ENCODE results near the gene NABP2. TPM values are rescaled to one million over a fixed set of nuclear protein-coding genes. Genes with fewer than 3 reads are reported as not detected.

Gene NABP2
- polyA plus RNA-seq, 1 of the 3 experiments (the other 2 are of a cell fraction), result 49.3 TPM

DNA sequence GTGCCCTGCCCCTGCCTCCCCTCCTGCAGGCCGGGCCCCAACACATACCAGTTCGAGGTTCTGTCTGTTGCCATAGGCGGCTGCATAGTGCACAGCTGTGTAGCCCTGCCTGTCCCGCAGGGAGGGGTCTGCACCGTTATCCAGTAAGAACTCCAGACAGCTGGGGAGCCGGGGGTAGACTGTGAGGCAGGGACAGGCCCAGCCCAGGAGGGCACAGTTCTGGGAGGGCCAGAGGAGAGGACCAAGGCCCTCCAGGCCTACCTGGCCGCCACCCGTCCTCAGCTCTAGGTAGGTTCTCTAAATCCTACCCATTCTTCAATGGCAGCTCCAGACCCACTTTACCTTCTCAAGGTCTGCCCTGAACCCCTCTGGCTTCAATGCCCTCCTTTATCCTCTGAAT lies 24.6 kb downstream of the NABP2 start:
- TF ChIP-seq JUND (IDR thresholded peaks at IDR 0.05) (no peak), SIN3A (IDR thresholded peaks at IDR 0.05; ENCODE audit: borderline replicate concordance, low read depth, low read length) (no peak), MXI1 (IDR thresholded peaks at IDR 0.05; ENCODE audit: low read depth, low read length) (no peak), CHD2 (IDR thresholded peaks at IDR 0.05; ENCODE audit: low read length, partially characterized antibody) (no peak), POLR2AphosphoS5 (IDR thresholded peaks at IDR 0.05; ENCODE audit: low read depth, low read length) (no peak), EZH2phosphoT487 (IDR thresholded peaks at IDR 0.05; ENCODE audit: borderline replicate concordance, low read depth) (no peak), SMC3 (IDR thresholded peaks at IDR 0.05; ENCODE audit: low read depth, low read length) (no peak), RFX5 (IDR thresholded peaks at IDR 0.05; ENCODE audit: low read length) (no peak), RXRA (IDR thresholded peaks at IDR 0.05; ENCODE audit: borderline replicate concordance, low read depth) (no peak), RCOR1 (IDR thresholded peaks at IDR 0.05; ENCODE audit: low read length) (no peak), YY1 (IDR thresholded peaks at IDR 0.05; ENCODE audit: low read depth) (no peak), NRF1 (IDR thresholded peaks at IDR 0.05; ENCODE audit: low read depth, low read length) (no peak)
- TF ChIP-seq, protein P1, sequence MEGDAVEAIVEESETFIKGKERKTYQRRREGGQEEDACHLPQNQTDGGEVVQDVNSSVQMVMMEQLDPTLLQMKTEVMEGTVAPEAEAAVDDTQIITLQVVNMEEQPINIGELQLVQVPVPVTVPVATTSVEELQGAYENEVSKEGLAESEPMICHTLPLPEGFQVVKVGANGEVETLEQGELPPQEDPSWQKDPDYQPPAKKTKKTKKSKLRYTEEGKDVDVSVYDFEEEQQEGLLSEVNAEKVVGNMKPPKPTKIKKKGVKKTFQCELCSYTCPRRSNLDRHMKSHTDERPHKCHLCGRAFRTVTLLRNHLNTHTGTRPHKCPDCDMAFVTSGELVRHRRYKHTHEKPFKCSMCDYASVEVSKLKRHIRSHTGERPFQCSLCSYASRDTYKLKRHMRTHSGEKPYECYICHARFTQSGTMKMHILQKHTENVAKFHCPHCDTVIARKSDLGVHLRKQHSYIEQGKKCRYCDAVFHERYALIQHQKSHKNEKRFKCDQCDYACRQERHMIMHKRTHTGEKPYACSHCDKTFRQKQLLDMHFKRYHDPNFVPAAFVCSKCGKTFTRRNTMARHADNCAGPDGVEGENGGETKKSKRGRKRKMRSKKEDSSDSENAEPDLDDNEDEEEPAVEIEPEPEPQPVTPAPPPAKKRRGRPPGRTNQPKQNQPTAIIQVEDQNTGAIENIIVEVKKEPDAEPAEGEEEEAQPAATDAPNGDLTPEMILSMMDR (IDR thresholded peaks at IDR 0.05), result no peak
- TF ChIP-seq, protein P2, sequence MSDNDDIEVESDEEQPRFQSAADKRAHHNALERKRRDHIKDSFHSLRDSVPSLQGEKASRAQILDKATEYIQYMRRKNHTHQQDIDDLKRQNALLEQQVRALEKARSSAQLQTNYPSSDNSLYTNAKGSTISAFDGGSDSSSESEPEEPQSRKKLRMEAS (IDR thresholded peaks at IDR 0.05; ENCODE audit: low read depth), result no peak
- TF ChIP-seq, protein P3, sequence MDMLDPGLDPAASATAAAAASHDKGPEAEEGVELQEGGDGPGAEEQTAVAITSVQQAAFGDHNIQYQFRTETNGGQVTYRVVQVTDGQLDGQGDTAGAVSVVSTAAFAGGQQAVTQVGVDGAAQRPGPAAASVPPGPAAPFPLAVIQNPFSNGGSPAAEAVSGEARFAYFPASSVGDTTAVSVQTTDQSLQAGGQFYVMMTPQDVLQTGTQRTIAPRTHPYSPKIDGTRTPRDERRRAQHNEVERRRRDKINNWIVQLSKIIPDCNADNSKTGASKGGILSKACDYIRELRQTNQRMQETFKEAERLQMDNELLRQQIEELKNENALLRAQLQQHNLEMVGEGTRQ (IDR thresholded peaks at IDR 0.05; ENCODE audit: borderline replicate concordance, low read depth, low read length), result no peak
- TF ChIP-seq, protein P4, sequence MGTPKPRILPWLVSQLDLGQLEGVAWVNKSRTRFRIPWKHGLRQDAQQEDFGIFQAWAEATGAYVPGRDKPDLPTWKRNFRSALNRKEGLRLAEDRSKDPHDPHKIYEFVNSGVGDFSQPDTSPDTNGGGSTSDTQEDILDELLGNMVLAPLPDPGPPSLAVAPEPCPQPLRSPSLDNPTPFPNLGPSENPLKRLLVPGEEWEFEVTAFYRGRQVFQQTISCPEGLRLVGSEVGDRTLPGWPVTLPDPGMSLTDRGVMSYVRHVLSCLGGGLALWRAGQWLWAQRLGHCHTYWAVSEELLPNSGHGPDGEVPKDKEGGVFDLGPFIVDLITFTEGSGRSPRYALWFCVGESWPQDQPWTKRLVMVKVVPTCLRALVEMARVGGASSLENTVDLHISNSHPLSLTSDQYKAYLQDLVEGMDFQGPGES (IDR thresholded peaks at IDR 0.05; ENCODE audit: low read depth, low read length), result no peak
- TF ChIP-seq, protein P5, sequence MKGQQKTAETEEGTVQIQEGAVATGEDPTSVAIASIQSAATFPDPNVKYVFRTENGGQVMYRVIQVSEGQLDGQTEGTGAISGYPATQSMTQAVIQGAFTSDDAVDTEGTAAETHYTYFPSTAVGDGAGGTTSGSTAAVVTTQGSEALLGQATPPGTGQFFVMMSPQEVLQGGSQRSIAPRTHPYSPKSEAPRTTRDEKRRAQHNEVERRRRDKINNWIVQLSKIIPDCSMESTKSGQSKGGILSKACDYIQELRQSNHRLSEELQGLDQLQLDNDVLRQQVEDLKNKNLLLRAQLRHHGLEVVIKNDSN (IDR thresholded peaks at IDR 0.05; ENCODE audit: borderline replicate concordance, low read depth), result no peak
- TF ChIP-seq, protein P6, sequence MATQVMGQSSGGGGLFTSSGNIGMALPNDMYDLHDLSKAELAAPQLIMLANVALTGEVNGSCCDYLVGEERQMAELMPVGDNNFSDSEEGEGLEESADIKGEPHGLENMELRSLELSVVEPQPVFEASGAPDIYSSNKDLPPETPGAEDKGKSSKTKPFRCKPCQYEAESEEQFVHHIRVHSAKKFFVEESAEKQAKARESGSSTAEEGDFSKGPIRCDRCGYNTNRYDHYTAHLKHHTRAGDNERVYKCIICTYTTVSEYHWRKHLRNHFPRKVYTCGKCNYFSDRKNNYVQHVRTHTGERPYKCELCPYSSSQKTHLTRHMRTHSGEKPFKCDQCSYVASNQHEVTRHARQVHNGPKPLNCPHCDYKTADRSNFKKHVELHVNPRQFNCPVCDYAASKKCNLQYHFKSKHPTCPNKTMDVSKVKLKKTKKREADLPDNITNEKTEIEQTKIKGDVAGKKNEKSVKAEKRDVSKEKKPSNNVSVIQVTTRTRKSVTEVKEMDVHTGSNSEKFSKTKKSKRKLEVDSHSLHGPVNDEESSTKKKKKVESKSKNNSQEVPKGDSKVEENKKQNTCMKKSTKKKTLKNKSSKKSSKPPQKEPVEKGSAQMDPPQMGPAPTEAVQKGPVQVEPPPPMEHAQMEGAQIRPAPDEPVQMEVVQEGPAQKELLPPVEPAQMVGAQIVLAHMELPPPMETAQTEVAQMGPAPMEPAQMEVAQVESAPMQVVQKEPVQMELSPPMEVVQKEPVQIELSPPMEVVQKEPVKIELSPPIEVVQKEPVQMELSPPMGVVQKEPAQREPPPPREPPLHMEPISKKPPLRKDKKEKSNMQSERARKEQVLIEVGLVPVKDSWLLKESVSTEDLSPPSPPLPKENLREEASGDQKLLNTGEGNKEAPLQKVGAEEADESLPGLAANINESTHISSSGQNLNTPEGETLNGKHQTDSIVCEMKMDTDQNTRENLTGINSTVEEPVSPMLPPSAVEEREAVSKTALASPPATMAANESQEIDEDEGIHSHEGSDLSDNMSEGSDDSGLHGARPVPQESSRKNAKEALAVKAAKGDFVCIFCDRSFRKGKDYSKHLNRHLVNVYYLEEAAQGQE (IDR thresholded peaks at IDR 0.05; ENCODE audit: low read depth, low read length), result no peak

More for the DNA sequence above, 24.6 kb downstream of the NABP2 start:
- WGBS (ENCODE audit: low lambda C conversion rate), result 97% methylated on average over 6 of the region's 8 CpGs
- Histone ChIP-seq H3F3A (replicated peaks; ENCODE audit: insufficient read depth) (peaks cover 5% of the 10 kb centered on the region), H3K36me3 (replicated peaks in 1 of 2; ENCODE audit: control insufficient read depth in 1 of 2, insufficient read depth in 2 of 2, low read length in 1 of 2) (peaks cover 68 to 71% of the 10 kb centered on the region in 2 experiments), H3K9ac (no peak overlapping the region), H4K20me1 (ENCODE audit: insufficient read depth) (0 out of 2 replicates have a peak, but pooled peaks cover 6% of the 10 kb centered on the region), H3K9me3 (no peaks in the 10 kb centered on the region), H3K4me3 (ENCODE audit: low read depth in 2 of 2, low read length in 1 of 2) (no peak overlapping the region), H2AFZ (ENCODE audit: low read depth) (no peak overlapping the region), H3K27me3 (ENCODE audit: insufficient read depth) (no peaks in the 10 kb centered on the region), H3K4me1 (ENCODE audit: control insufficient read depth in 1 of 2, insufficient read depth in 2 of 2, low read depth in 1 of 2, low read length in 1 of 2) (no peaks in the 10 kb centered on the region), H3K4me2 (no peak overlapping the region), H3K9me2 (no peaks in the 10 kb centered on the region), H3K27ac (ENCODE audit: low read depth in 2 of 2, low read length in 1 of 2) (no peak overlapping the region), H3K79me2 (ENCODE audit: insufficient read depth) (peaks cover 29% of the 10 kb centered on the region; the same call in 1 of the 2 replicates)
- DNase-seq, result no peak
- ChIA-PET POLR2A (interaction anchor here (0.6 to 1.0 kb wide), 3 partner anchors 12 to 205 kb away, joined by 3 read pairs; no protein-coding TSS in a partner anchor), CTCF (interaction anchor here (1.1 to 3.1 kb wide), 4 partner anchors 10 to 59 kb away, joined by 3 to 24 read pairs (median 6); partner anchors contain the start of genes ANKRD52 and SMARCC2)

Measured in SK-N-SH (cell line).